GM12873 (cell line): ENCODE measurements around the gene ASIP.

Experiments
- CTCF ChIP-seq: IDR thresholded peaks from 2 replicates; pipeline ENCODE4 v1.5.1; 2012; ENCODE audit warnings: low read depth, mild to moderate bottlenecking, moderate library complexity, low read length, control low read depth; ENCODE audit not compliant: insufficient read depth; ENCODE audit errors: missing control alignments

The ASIP gene

GRCh38 chr20:34232494-34233087, 8.6 kb upstream of the ASIP start:
- no peak for TF ChIP-seq CTCF

- no peak for TF ChIP-seq CTCF
Observed at GRCh38 chr20:34233687-34234086, 7.5 kb upstream of the ASIP start.

GRCh38 chr20:34235875-34236274, 5.3 kb upstream of the ASIP start:
- TF ChIP-seq CTCF, result no peak

GRCh38 chr20:34237942-34238341, 3.3 kb upstream of the ASIP start:
- TF ChIP-seq CTCF, result no peak

GRCh38 chr20:34240121-34240520, 1.1 kb upstream of the ASIP start:
- TF ChIP-seq CTCF, result no peak

GRCh38 chr20:34242879-34243278, 1.7 kb downstream of the ASIP start:
- no peak for TF ChIP-seq CTCF

- no peak for TF ChIP-seq CTCF
Observed at GRCh38 chr20:34243377-34243776, 2.2 kb downstream of the ASIP start.
